Left lung (tissue), 10 donors: Measurements from ENCODE around the gene CMIP. TPM values are rescaled to one million over a fixed set of nuclear protein-coding genes. Genes with fewer than 3 reads are reported as not detected.

ENCODE experiments used
- ATAC-seq: fragments of 200-7000 bp; cut with Tn5 transposase; one replicate; pipeline ENCODE4 v1.9.1; 2020; ENCODE audit warnings: moderate library complexity
- DNase-seq, 4 donors: peaks; one replicate each; pipeline ENCODE4 v3.0.0-alpha.2; 2013 to 2020
- H3K27ac ChIP-seq, 2 donors: fragments of 200-600 bp; sonication (generic) in 1 of 2; one replicate each; pipeline versions ENCODE4 v1.5.0 to v1.8.0; 2020 to 2021
- H3K27me3 ChIP-seq, 2 donors: fragments of 200-600 bp; sonication (generic) in 1 of 2; one replicate each; pipeline versions ENCODE4 v1.5.0 to v1.8.0; 2020 to 2021
- H3K36me3 ChIP-seq, 2 donors: fragments of 200-600 bp; sonication (generic) in 1 of 2; one replicate each; pipeline versions ENCODE4 v1.5.0 to v1.8.0; 2020 to 2021
- H3K4me1 ChIP-seq, 2 donors: fragments of 200-600 bp; one replicate each; pipeline ENCODE4 v1.8.0; 2021
- H3K4me3 ChIP-seq, 2 donors: fragments of 200-600 bp; sonication (generic) in 1 of 2; one replicate each; pipeline versions ENCODE4 v1.5.0 to v1.8.0; 2020 to 2021; ENCODE audit warnings: mild to moderate bottlenecking in 1 of 2
- H3K9me3 ChIP-seq, 2 donors: fragments of 200-600 bp; sonication (generic) in 1 of 2; one replicate each; pipeline versions ENCODE4 v1.5.0 to v1.8.0; 2020 to 2021
- intact Hi-C, 2 donors: fragments of 100-400 bp; cut with DNase I; formaldehyde crosslinking; loops; one replicate each; pipeline versions ENCODE4 v1.11.2 to v1.14.2; 2022
- polyA plus RNA-seq, 6 donors: library from polyadenylated mRNA; unstranded; fragments of 120-200 nt; gene quantifications; one replicate each; pipeline ENCODE4 v1.2.1, GENCODE V29; 2013; ENCODE audit not compliant: insufficient read length in 6 of 6
- total RNA-seq, 2 donors: library from RNA; stranded (reverse); fragmentation: NEBNext Ultra II Directional; extraction: Animal tissue kit (Norgen Biotek cat#: 25700); gene quantifications; one replicate each; pipeline ENCODE4 v1.2.1, GENCODE V29; 2021
- TF ChIP-seq, protein P1 (sequence below), 2 donors: fragments of 200-600 bp; sonication (generic) in 1 of 2; IDR thresholded peaks; one replicate each; pipeline versions ENCODE4 v1.5.0 to v1.8.0; 2021; ENCODE audit warnings: antibody characterized with exemption in 2 of 2
- donor health status: DM: no; HTN: yes; CAD: no.
- donor health status: DM: no; HTN: no; CAD: no.

Gene CMIP
- total and polyA plus RNA-seq, 8 donors, result 35.3 to 55.8 (median 40.4) TPM

DNA sequence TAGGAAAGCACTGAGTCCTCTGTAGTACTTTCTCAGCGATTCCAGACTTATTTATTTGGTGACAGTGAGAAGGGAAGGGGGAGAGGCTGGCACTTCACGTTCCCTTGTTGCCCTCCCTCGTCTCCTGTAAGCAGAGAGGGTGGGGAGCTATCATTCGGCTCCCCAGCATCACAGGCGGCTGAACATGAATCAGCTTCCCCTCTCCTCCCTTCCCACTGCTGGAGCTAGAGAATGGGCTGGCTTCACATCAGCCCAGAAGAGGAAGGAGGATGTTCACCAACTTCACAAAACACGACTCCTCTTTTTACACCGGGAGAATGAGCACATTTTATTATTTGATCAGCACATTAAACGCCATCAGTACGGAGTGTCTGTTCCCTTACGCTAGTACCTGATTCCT, 6.7 kb upstream of the CMIP start:
- Histone ChIP-seq H3K27ac (no peak overlapping the region), H3K27me3 (peaks cover 0 to 8% of the 10 kb centered on the region in 2 donors), H3K9me3 (no peaks in the 10 kb centered on the region), H3K4me3 (no peak overlapping the region), H3K4me1 (peaks cover 0 to 12% of the 10 kb centered on the region in 2 donors), H3K36me3 (no peaks in the 10 kb centered on the region)
- TF ChIP-seq, protein P1, sequence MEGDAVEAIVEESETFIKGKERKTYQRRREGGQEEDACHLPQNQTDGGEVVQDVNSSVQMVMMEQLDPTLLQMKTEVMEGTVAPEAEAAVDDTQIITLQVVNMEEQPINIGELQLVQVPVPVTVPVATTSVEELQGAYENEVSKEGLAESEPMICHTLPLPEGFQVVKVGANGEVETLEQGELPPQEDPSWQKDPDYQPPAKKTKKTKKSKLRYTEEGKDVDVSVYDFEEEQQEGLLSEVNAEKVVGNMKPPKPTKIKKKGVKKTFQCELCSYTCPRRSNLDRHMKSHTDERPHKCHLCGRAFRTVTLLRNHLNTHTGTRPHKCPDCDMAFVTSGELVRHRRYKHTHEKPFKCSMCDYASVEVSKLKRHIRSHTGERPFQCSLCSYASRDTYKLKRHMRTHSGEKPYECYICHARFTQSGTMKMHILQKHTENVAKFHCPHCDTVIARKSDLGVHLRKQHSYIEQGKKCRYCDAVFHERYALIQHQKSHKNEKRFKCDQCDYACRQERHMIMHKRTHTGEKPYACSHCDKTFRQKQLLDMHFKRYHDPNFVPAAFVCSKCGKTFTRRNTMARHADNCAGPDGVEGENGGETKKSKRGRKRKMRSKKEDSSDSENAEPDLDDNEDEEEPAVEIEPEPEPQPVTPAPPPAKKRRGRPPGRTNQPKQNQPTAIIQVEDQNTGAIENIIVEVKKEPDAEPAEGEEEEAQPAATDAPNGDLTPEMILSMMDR (IDR thresholded peaks at IDR 0.05), result no peak
- intact Hi-C loops, result no loop called here
- DNase-seq, result no peak
- ATAC-seq, result peak; percentile 53

DNA sequence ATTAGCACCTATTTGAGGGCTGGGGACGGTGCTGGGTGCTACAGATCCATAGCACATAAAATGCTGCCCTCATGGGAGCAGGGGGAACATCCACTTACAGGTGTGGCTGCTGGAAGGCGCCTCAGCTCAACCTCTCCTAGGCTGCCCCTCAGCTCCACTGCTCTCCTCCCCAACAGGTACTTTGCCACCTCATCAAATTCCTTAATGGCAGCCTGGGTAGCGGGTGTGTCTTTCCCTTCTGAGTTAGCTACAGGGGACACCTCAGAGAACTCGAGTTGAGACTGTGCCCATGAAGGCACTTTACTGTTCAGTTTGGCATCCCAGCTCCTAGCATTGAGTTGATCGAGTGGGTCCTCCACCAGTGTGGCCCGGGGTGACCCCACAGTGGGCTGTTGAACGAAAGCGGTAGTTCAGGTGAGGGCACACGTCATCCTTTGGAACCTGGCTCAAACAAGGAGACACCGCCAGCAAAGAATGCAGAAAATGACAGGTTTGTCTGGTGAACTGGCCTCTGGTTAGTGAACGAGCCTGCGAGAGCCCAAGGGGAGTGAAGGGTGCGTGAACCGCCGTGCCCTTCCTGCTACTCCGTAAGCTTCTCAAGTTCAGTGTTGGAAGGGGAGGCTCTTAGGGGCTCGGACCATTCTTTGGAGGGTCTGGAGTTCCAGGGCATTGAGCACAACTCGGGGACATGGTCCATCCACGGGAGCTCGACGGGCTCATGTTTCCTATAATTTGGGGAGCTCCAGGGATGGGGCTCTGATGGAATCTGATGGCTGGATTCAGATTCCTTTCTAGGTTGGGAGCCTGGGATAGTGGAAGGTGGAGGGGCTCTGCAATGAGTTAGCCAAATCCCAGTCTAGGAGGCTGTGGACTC, 3.5 kb upstream of the CMIP start:
- no peak overlapping the region for H3K27ac ChIP-seq
- DNase-seq, result peak in 1 of 4 donors; percentile 29

DNA sequence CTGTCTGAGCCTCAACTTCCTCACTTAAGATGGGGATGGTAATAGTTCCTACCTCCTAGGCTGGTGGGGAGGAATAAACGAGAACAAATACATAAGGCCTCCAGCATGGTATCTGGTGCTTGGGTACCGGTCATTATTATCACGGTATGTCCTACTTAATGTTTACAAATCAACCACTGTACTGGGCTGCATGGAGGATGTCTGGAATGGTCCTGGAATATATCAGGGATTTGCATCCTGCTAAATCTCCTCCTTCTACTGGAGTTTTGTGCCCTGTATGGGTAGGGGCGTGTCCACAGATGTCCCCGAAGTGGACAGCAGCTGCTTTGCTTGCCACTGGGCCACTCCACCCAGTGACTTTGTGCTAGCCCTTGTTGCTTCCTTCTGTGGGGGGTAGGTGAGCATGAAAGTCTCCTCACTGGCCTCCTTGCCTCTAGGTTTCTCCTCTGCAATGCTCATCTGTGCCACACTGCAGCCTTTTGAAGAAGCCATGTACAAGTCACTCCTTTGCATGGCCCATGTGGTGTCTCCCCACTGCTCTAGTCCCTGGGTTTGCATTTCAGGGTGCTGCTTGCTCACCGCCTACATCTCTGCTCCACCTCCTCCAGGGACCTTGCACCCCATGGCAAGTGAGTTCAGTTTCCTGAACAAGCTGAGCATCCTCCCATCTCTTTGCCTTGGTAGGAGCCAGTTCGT, 2.2 kb upstream of the CMIP start:
- intact Hi-C loops, result no loop called here
- TF ChIP-seq, protein P1 (IDR thresholded peaks at IDR 0.05), result no peak
- H3K9me3 ChIP-seq, result no peaks in the 10 kb centered on the region
- peaks cover 10 to 27% of the 10 kb centered on the region in 2 donors for H3K4me1 ChIP-seq
- H3K4me3 ChIP-seq, result no peak overlapping the region
- H3K27ac ChIP-seq, result no peak overlapping the region
- peaks cover 0 to 8% of the 10 kb centered on the region in 2 donors for H3K27me3 ChIP-seq
- ATAC-seq (no peak), DNase-seq (no peak)
- no peaks in the 10 kb centered on the region for H3K36me3 ChIP-seq

More for the DNA sequence above, 3.5 kb upstream of the CMIP start:
- H3K4me1 ChIP-seq, result peaks cover 0 to 16% of the 10 kb centered on the region in 2 donors
- TF ChIP-seq, protein P1 (IDR thresholded peaks at IDR 0.05), result no peak
- H3K4me3 ChIP-seq, result no peak overlapping the region
- H3K36me3 ChIP-seq, result no peaks in the 10 kb centered on the region
- peaks cover 0 to 8% of the 10 kb centered on the region in 2 donors for H3K27me3 ChIP-seq
- intact Hi-C loops, result no loop called here
- ATAC-seq, result no peak
- no peaks in the 10 kb centered on the region for H3K9me3 ChIP-seq

DNA sequence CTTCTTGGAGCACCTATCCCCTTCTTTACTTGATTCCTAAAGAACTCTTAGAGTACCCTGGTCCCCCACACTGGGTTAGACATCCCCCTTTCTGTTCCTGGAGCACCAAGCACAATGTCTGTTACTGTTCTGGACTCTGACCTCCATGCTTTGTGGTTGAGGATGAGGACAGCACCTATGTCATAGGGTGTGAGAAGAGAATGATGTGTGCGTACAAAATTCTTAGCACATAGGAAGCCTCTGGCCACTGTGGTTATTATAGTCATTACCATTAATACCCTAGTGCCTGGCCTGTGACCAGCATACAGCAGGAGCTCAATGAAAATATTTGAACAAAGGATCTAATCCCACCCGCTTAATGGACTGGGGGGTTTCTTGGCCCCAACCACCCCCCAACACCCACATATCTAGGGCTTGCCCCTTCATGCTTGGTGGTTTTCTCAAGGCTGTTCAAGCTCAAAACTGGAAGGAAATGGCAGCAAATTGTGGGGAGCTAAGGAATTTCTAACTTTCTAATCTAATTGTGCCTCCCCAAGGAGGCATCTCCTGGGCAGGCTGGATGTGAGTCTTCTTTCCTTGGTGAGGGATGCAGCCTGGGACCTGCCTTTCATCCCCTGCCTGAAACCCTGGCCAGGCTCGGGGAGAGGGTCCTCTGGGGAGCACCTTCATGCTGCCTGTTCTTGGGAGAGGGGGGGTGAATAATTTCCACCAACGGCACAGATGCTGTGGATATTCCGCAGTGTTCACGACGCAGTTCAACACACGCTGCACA, 1.5 kb upstream of the CMIP start:
- intact Hi-C loops, result no loop called here
- no peak for ATAC-seq
- Histone ChIP-seq H3K4me1 (peaks cover 15 to 29% of the 10 kb centered on the region in 2 donors), H3K27me3 (peaks cover 0 to under 1% of the 10 kb centered on the region in 2 donors), H3K9me3 (no peaks in the 10 kb centered on the region), H3K27ac (no peak overlapping the region), H3K36me3 (no peaks in the 10 kb centered on the region), H3K4me3 (no peak overlapping the region)
- TF ChIP-seq, protein P1 (IDR thresholded peaks at IDR 0.05), result no peak
- no peak for DNase-seq
